HepG2 (cell line): Measurements from ENCODE around the gene ABCB6. TPM values are rescaled to one million over a fixed set of nuclear protein-coding genes. Genes with fewer than 3 reads are reported as not detected.

Experiments used
- ARID4A ChIP-seq: sonication (generic); formaldehyde crosslinking; IDR thresholded peaks from 2 replicates; pipeline ENCODE4 v1.5.0; 2020; ENCODE audit warnings: mild to moderate bottlenecking, missing genetic modification reagents, borderline replicate concordance
- FOXC1 ChIP-seq: sonication (generic); formaldehyde crosslinking; IDR thresholded peaks from 2 replicates; pipeline ENCODE4 v1.8.0; 2022; ENCODE audit warnings: mild to moderate bottlenecking, missing genetic modification reagents, borderline replicate concordance
- GLMP ChIP-seq: sonication (generic); formaldehyde crosslinking; IDR thresholded peaks from 2 replicates; pipeline ENCODE4 v1.9.0; 2021; ENCODE audit warnings: missing genetic modification reagents, mild to moderate bottlenecking, borderline replicate concordance
- NRL ChIP-seq: sonication (generic); formaldehyde crosslinking; IDR thresholded peaks from 2 replicates; pipeline ENCODE4 v1.5.0; 2020; ENCODE audit warnings: missing genetic modification reagents, mild to moderate bottlenecking, moderate library complexity, borderline replicate concordance
- PATZ1 ChIP-seq: sonication (generic); formaldehyde crosslinking; IDR thresholded peaks from 2 replicates; pipeline ENCODE4 v1.4.0; 2020; ENCODE audit warnings: missing genetic modification reagents
- PAX8 ChIP-seq: sonication (generic); formaldehyde crosslinking; IDR thresholded peaks from 2 replicates; pipeline ENCODE4 v1.8.0; 2022; ENCODE audit warnings: mild to moderate bottlenecking, missing genetic modification reagents, borderline replicate concordance
- SCMH1 ChIP-seq: sonication (generic); formaldehyde crosslinking; IDR thresholded peaks from 2 replicates; pipeline ENCODE4 v1.9.0; 2021; ENCODE audit warnings: missing genetic modification reagents, mild to moderate bottlenecking, borderline replicate concordance
- SP4 ChIP-seq: sonication (generic); formaldehyde crosslinking; IDR thresholded peaks from 2 replicates; pipeline ENCODE4 v1.8.1; 2023; ENCODE audit warnings: mild to moderate bottlenecking, missing genetic modification reagents
- TRIM24 ChIP-seq: sonication (generic); formaldehyde crosslinking; IDR thresholded peaks from 2 replicates; pipeline ENCODE4 v1.8.0; 2022; ENCODE audit warnings: mild to moderate bottlenecking, missing genetic modification reagents
- ZBTB4 ChIP-seq: sonication (generic); formaldehyde crosslinking; IDR thresholded peaks from 2 replicates; pipeline ENCODE4 v1.4.0; 2020; ENCODE audit warnings: missing genetic modification reagents, mild to moderate bottlenecking, borderline replicate concordance
- ZFP90 ChIP-seq: sonication (generic); formaldehyde crosslinking; IDR thresholded peaks from 2 replicates; pipeline ENCODE4 v1.8.0; 2022; ENCODE audit warnings: missing genetic modification reagents, mild to moderate bottlenecking, inconsistent platforms, borderline replicate concordance
- ZFP91 ChIP-seq: sonication (generic); formaldehyde crosslinking; IDR thresholded peaks from 2 replicates; pipeline ENCODE4 v1.9.0; 2022; ENCODE audit warnings: missing genetic modification reagents, mild to moderate bottlenecking, borderline replicate concordance
- ZKSCAN1 ChIP-seq: fragments of 150-350 bp; IDR thresholded peaks from 2 replicates; pipeline ENCODE4 v1.6.1; 2014; ENCODE audit warnings: low read length
- ZNF256 ChIP-seq: sonication (generic); formaldehyde crosslinking; conservative IDR thresholded peaks from 2 replicates; pipeline ENCODE4 v1.4.0; 2020; ENCODE audit warnings: missing genetic modification reagents
- ZNF552 ChIP-seq: sonication (generic); formaldehyde crosslinking; IDR thresholded peaks from 2 replicates; pipeline ENCODE4 v1.9.0; 2022; ENCODE audit warnings: missing genetic modification reagents, mild to moderate bottlenecking, borderline replicate concordance
- ZNF709 ChIP-seq: sonication (generic); formaldehyde crosslinking; IDR thresholded peaks from 2 replicates; pipeline ENCODE4 v1.5.0; 2020; ENCODE audit warnings: mild to moderate bottlenecking, missing genetic modification reagents
- polyA plus RNA-seq, 8 experiments: library from polyadenylated mRNA; depleted of rRNA in 3 of 8; stranded (reverse) in 7 of 8; unstranded in 1 of 8; fragments of >200 nt; fragmentation: Illumina TruSeq in 4 of 8; extraction: Trizol in 4 of 8; gene quantifications; 2 replicates each; pipeline versions ENCODE4 v1.2.1 to v1.2.3, GENCODE V29; 2011 to 2016; ENCODE audit warnings: low read depth in 4 of 8, missing spikeins in 1 of 8, mixed read lengths in 1 of 8; ENCODE audit not compliant: insufficient read depth in 1 of 8
- total RNA-seq, 5 experiments: library from RNA; depleted of rRNA; stranded (reverse); fragments of >200 nt; fragmentation: Illumina TruSeq; extraction: Trizol; gene quantifications; 2 replicates each; pipeline ENCODE4 v1.2.3, GENCODE V29; 2016; ENCODE audit warnings: low read depth in 1 of 5

Gene ABCB6
- total and polyA plus RNA-seq, 2 of the 13 experiments (the other 11 are each of a cell fraction or from before 2014, with no cell fraction given): 91.1 to 137 TPM

GRCh38 chr2:219230059-219230540 is 11.3 kb upstream of the ABCB6 start (continued):
- no peak for TF ChIP-seq FOXC1
- peak; percentile 74; the same call in 1 of the 2 replicates for TF ChIP-seq ARID4A
- no peak for TF ChIP-seq TRIM24 (CRISPR knock-in tag)
- TF ChIP-seq PATZ1: 0 out of 2 replicates have a peak, but pooled peaks have one; percentile 10
- 0 out of 2 replicates have a peak, but pooled peaks have one; percentile 82 for TF ChIP-seq ZNF256 (CRISPR knock-in tag)
- TF ChIP-seq PAX8 (CRISPR knock-in tag): 0 out of 2 replicates have a peak, but pooled peaks have one; percentile 55
- TF ChIP-seq SCMH1 (CRISPR knock-in tag): no peak
- no peak for TF ChIP-seq GLMP (CRISPR knock-in tag)
- no peak for TF ChIP-seq SP4
- no peak for TF ChIP-seq ZNF709 (CRISPR knock-in tag)
- peak; percentile 66 for TF ChIP-seq ZFP90
- no peak for TF ChIP-seq ZNF552 (CRISPR knock-in tag)
- no peak; the same call in 1 of the 2 replicates for TF ChIP-seq ZFP91 (CRISPR knock-in tag)
- TF ChIP-seq ZKSCAN1: no peak
- 0 out of 2 replicates have a peak, but pooled peaks have one; percentile 21 for TF ChIP-seq ZBTB4 (CRISPR knock-in tag)
- 0 out of 2 replicates have a peak, but pooled peaks have one; percentile 6 for TF ChIP-seq NRL (CRISPR knock-in tag)
